Kidney epithelial cell (primary cell): Measurements from ENCODE around the gene ALX4. TPM values are rescaled to one million over a fixed set of nuclear protein-coding genes. Genes with fewer than 3 reads are reported as not detected.
A peak's percentile ranks its signal among the peaks of the same experiment; 100 is the strongest.

ENCODE experiments used
- DNase-seq: peaks from one replicate; pipeline ENCODE4 v3.0.0-alpha.2; 2010; ENCODE audit warnings: low read depth
- H3K27me3 ChIP-seq: 2 replicates; pipeline ENCODE4 v1.6.0; 2011; ENCODE audit warnings: low read length; ENCODE audit not compliant: control insufficient read depth, insufficient read depth
- H3K36me3 ChIP-seq: 2 replicates; pipeline ENCODE4 v1.5.1; 2011; ENCODE audit warnings: low read length; ENCODE audit not compliant: control insufficient read depth, insufficient read depth
- H3K4me3 ChIP-seq: 2 replicates; pipeline ENCODE4 v1.5.1; 2011; ENCODE audit warnings: low read depth, mild to moderate bottlenecking, control low read depth, low read length
- total RNA-seq: library from RNA; depleted of rRNA; stranded (reverse); fragments of >200 nt; gene quantifications from 2 replicates; pipeline ENCODE4 v1.2.3, GENCODE V29; 2015
- TF ChIP-seq, protein P1 (sequence below): IDR thresholded peaks from 2 replicates; pipeline ENCODE4 v1.5.1; 2011; ENCODE audit warnings: mild to moderate bottlenecking, moderate library complexity, low read length, control low read depth, inconsistent platforms; ENCODE audit not compliant: insufficient read depth, poor library complexity, severe bottlenecking

The ALX4 gene
- total RNA-seq, 1 donor from 2014 or later = not detected

GRCh38 chr11:44244639-44245310 is 65.2 kb downstream of the ALX4 start:
- H3K36me3 ChIP-seq = no peaks in the 10 kb centered on the region
- H3K4me3 ChIP-seq = no peak overlapping the region

DNA sequence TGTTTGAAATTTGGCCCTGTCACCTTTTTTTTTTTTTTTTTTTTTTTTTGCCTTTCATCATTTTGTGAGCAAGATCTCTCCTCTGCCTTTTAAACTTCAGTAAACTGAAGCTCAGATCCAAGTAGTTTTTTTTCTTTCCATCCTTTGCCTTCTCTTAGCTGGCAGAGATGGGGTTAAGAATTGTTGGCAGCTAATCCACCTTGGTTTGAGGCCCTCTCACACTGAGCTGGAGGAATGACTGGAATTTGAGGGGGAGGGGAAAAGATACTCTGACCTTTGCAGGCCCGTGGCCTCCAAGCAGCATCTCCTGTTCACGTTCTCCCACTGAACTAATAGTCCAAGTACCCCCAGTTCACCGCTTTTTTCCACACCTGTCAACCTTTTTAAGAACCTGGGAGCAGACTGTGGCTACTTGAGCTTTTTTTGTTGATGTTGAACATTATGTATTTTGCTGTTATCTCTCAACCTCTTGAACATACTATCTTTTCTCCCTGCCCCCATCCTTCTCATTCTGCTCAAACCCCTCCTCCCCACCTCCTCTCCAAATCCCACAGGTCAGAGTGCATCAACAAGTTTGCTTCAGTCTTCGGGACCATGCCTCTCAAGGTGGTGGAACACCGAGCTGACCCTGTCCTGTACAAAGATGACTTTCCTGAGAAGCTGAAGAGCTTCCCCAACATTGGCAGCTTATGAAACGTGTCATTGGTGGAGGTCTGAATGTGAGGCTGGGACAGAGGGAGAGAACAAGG is 66.2 kb downstream of the ALX4 start:
- Histone ChIP-seq H3K36me3 (no peaks in the 10 kb centered on the region), H3K27me3 (no peaks in the 10 kb centered on the region), H3K4me3 (no peak overlapping the region)
- TF ChIP-seq, protein P1, sequence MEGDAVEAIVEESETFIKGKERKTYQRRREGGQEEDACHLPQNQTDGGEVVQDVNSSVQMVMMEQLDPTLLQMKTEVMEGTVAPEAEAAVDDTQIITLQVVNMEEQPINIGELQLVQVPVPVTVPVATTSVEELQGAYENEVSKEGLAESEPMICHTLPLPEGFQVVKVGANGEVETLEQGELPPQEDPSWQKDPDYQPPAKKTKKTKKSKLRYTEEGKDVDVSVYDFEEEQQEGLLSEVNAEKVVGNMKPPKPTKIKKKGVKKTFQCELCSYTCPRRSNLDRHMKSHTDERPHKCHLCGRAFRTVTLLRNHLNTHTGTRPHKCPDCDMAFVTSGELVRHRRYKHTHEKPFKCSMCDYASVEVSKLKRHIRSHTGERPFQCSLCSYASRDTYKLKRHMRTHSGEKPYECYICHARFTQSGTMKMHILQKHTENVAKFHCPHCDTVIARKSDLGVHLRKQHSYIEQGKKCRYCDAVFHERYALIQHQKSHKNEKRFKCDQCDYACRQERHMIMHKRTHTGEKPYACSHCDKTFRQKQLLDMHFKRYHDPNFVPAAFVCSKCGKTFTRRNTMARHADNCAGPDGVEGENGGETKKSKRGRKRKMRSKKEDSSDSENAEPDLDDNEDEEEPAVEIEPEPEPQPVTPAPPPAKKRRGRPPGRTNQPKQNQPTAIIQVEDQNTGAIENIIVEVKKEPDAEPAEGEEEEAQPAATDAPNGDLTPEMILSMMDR = no peak
- DNase-seq = peak; percentile 29

More at GRCh38 chr11:44244639-44245310, 65.2 kb downstream of the ALX4 start:
- no peak for DNase-seq
- TF ChIP-seq, protein P1 = no peak
- no peaks in the 10 kb centered on the region for H3K27me3 ChIP-seq

- H3K4me3 ChIP-seq = no peak overlapping the region
- DNase-seq = no peak
- TF ChIP-seq, protein P1 = no peak
- H3K36me3 ChIP-seq = no peaks in the 10 kb centered on the region
- H3K27me3 ChIP-seq = no peaks in the 10 kb centered on the region
Measured at GRCh38 chr11:44243086-44243485, 66.9 kb downstream of the ALX4 start.

DNA sequence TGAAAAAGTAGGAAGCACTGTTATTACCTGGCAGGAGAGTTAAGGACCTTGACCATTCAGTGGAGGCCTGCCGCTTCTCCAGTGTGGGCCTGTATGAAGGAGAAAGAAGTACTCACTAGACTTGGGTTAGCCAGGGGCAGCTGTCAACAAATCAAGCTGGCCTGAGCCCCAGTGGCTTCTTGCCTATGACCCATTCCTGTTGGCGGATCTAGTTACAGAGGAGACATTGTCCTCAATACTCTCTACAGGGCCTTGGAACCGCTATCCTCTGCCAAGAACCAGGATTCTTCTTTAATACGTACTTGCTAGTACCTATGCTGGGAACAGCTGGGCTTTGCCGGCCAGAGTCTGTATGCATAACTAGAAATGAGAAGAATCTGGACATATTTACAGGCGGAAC is 68.1 kb downstream of the ALX4 start:
- no peaks in the 10 kb centered on the region for H3K27me3 ChIP-seq
- no peak for DNase-seq
- TF ChIP-seq, protein P1 = no peak
- no peaks in the 10 kb centered on the region for H3K36me3 ChIP-seq
- no peak overlapping the region for H3K4me3 ChIP-seq

GRCh38 chr11:44237156-44237555 is 72.8 kb downstream of the ALX4 start:
- H3K36me3 ChIP-seq = no peaks in the 10 kb centered on the region
- TF ChIP-seq, protein P1 = no peak
- no peak for DNase-seq
- H3K27me3 ChIP-seq = no peaks in the 10 kb centered on the region
- no peak overlapping the region for H3K4me3 ChIP-seq
